Measurements from ENCODE around the gene RALA.

RALA gene, protein sequence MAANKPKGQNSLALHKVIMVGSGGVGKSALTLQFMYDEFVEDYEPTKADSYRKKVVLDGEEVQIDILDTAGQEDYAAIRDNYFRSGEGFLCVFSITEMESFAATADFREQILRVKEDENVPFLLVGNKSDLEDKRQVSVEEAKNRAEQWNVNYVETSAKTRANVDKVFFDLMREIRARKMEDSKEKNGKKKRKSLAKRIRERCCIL
- 33.2 reads per million, percentile 59 among the genes with 10 or more reads in this experiment for total RNA-seq

DNA sequence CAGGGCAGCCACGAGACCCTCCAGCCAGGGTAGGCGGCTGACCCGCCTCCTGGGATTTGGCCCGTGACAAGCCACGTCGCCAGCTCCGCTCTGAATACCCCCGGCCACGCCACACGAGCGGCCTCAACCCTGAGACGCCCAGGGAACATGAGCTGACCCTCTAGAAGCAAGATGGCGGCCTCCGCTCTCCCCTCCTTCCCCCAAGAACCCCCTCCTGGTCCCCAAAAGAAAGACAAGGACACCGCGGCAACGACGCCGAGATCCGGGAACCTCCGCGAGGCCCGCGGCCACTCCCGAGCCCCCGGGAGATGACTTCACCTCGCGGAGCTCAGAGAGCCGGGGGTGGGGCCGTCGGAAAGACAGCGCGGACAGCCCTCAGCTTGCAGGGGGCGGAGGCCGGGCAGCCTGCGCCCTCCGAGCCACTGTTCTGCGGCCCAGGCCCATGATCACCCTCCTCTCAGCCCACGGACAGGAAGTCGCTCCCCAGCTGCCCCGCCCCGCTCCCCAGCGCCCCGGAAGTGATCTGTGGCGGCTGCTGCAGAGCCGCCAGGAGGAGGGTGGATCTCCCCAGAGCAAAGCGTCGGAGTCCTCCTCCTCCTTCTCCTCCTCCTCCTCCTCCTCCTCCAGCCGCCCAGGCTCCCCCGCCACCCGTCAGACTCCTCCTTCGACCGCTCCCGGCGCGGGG lies at the start of gene RALA:
TSS of gene RALA (plus strand) at position 526 of the 685 bp plus-strand sequence. CDS start 63,096 bp downstream, outside the sequence.
- peak; percentile 85 for DNase-seq

GRCh38 chr7:39574673-39575349 lies 48.6 kb upstream of the RALA start:
- no peak for DNase-seq

DNA sequence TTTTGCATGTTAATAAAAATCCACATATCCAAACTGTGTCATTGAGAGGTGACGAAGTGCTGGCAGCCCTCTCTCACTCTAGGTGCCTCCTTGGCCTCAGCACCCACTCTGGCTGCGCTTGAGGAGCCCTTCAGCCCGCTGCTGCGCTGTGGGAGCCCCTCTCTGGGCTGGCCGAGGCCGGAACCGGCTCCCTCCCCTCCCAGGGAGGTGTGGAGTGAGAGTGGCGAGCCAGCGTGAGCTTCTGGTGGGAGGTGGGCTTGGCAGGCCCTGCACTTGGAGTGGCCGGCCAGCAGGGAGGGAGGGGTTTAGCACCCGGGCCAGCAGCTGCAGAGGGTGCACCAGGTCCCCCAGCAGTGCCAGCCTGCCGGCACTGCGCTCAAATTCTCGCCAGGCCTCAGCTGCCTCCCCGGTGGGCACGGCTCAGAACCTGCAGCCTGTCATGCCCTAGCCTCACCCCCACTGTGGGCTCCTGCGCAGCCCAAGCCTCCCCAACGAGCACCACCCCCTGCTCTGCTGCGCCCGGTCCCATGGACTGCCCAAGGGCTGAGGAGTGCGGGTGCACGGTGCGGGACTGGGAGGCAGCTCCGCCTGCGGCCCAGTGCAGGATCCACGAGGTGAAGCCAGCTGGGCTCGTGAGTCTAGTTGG lies 46.0 kb upstream of the RALA start:
- no peak for DNase-seq

- peak; percentile 70 for DNase-seq
These were observed 43.1 kb upstream of the RALA start for GRCh38 chr7:39580149-39580874.

DNA sequence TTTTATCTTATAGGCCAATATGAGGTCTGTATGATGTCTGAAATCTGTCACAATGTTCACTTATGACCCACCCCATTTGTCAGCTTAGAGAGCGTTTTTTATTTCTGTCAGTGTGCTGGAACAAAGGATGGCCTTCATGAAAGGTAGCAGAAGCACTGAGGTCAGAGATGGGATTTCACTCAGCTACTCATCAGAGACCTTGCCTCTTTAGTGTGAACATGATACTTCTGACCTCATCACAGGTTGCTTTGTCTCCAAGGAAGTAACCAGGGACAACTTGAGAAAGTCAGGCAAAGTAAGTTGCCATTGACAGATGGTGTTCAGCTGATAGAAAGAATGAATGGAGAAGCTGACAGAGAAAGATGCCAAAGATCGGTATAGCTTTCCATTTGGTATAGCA lies 40.8 kb upstream of the RALA start:
- DNase-seq: no peak

DNA sequence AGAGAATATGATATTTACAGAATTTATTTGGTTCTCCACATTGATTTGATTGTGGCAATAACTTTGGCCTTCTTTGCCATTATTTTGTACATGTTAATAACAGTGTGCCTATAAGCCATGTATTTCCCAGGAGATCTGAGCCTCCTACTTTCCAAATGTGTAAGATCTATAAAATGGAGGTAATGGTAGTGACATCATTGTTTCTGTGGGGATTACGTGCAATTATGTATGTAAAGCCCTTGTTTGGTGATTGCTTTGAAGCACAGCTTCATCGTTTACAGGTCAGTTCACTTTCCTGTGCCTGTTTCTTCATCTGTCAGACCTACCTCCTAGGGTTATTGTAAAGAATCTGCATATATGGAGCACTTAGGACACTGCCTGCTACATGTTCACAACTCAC lies 39.8 kb upstream of the RALA start:
- no peak for DNase-seq

DNA sequence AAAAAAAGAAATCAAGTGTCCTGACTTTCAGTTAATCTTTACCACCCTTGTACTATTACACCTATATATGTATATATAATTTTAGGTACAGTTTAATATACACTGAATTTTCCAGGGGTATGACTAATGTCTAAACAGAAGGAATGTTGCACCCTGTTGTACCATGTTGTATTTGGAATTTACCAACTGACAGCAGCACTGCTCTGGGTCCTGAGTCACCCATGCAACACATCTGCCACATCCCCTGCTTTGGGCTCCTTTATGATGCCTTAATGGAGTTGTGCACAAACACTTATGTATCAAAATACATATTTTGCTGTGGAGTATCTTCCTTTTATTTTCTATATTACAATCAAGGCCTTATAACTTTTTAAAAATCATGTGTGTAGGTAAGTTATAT lies 36.0 kb upstream of the RALA start:
- no peak for DNase-seq

DNA sequence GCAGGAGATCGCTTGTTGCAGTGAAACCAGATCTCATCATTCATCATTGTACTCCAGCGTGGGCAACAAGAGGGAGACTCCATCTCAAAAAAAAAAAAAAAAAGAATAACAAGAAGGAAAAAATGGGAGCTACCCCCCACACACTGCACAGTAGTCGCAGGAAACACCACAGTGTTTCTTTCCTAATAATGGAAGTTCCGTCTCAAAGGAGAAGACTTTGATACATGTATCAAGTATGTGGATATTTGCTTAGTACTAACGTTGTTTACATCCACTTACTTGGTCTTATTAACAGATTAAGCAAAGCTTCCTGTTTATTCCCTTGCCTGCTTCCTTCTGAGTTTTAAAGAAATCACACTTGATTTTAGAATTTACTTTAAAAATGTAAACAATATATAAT lies 35.0 kb upstream of the RALA start:
- no peak for DNase-seq

DNA sequence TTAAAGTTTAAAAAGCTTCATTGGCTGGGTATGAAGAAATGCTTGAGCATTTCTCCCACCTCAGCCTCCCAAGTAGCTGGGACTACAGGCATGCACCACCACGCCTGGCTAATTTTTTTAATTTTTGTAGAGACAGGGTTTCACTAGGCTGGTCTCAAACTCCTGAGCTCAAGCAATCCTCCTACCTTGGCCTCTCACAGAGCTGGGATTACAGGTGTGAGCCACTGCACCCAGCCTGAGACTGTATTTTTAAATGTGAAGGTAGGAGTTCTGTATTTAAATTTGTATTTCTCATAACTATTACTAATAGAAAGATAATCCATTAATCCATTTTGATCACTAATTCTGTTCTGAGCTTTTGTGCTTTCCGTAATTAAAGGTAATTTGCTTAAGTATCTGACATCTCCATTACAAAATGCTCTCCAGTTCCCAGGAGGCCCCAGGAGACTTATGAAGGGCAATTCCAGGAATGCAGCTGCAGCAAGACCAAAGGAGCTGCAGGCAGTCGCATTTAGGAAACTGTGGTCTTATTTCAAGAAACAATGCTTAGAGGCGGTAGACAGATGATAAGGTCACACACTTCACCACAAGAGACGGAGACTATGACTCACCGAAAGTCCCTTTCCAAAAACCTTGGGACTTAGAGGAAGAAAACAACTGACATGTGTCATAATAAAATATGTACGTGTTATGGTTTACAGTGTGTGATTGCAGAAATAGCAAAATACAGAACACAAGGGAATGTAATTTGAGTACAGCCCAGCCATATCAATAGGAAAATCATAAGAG lies 33.9 kb upstream of the RALA start:
- DNase-seq: peak; percentile 56

- no peak for DNase-seq
These were observed 30.8 kb upstream of the RALA start for GRCh38 chr7:39592586-39592985.

- DNase-seq: no peak
These were observed 28.3 kb upstream of the RALA start for GRCh38 chr7:39594988-39595620.

- no peak for DNase-seq
These were observed 21.0 kb upstream of the RALA start for GRCh38 chr7:39602351-39602750.

GRCh38 chr7:39603924-39604323 lies 19.4 kb upstream of the RALA start:
- DNase-seq: no peak

- DNase-seq: no peak
These were observed 18.3 kb upstream of the RALA start for GRCh38 chr7:39605087-39605486.

- DNase-seq: no peak
These were observed 17.0 kb upstream of the RALA start for GRCh38 chr7:39606352-39606751.

DNA sequence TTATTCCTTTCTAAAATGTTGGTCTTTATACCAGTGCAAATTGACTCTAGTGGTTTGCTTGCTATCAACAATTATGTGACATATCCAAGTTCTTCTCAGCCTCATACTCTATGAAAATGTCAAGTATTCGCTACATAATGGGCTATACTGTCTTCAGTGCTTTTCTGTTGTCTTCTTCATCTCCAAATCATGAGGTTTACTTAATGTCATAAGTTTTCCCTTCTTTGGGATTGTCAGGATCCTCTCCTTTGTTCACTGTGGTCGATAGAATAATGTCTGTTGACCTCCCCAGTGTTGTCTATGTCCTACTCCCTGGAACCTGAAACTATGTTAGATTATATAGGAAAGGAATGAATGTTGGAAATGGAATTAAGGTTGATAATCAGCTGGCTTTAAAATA lies 16.4 kb upstream of the RALA start:
- DNase-seq: no peak

DNA sequence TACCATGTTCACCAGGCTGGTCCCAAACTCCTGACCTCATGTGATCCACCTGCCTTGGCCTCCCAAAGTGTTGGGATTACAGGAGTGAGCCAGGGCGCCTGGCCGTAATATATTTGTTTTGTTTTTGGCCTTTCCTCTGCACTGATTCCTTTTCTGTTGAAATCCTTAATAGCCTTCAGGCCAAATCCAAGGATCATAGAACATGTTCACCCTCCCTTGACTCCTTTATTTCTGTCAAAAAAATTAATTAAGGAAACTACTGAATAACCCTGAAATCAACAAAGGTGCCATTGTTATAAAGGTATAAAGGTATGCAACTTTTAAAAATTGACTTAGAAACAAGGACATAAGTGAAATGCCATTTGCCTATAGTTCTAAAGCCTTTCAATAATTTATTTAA lies 15.5 kb upstream of the RALA start:
- no peak for DNase-seq

GRCh38 chr7:39608278-39608677 lies 15.1 kb upstream of the RALA start:
- no peak for DNase-seq

DNA sequence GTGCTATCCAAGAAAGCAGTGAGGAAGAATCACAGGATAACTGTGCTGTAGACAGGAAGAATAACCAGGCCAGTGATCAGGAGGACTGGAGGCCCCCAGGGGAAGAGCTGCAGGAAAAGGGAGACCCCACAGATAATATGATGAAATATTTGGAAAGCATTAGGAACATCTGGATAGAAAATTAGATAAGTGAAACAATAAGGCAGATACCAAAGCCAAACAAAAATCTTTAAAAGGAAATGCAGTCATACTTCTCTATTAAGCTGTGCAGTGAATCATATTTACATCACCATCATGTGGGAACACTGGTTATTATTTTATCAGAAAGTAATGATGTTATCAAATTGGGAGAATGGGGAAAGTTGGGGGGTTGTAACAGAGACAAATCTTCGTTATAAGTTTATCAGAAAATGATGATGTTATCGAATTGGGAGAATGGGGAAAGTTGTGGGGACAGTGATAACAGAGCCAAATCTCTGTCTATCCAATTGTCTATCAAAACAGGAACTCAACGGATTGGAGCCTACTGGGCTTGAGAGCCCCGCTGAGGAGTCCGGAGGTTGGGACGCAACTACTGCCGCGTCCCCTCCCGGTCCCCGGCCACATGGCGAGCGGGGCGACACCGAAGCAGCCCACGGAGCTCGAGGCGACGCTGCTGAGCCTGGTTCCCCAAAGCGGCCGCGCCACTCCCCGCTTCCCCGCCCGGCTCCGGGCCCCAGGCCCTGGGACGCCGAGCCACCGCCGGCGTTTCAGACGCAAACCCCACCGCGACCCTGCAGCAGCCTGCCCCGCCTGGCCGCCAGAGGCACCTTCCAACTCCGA lies 14.0 kb upstream of the RALA start:
- no peak for DNase-seq

GRCh38 chr7:39609935-39610263 lies 13.5 kb upstream of the RALA start:
- DNase-seq: no peak

- DNase-seq: no peak
These were observed 9.8 kb upstream of the RALA start for GRCh38 chr7:39613577-39613976.

Measured in effector CD4-positive, alpha-beta T cell (primary cell).